Measurements from ENCODE around the gene PNKD.

- TF ChIP-seq CTCF (conservative IDR thresholded peaks at IDR 0.05; ENCODE audit: low read depth, low read length) (no peak), EZH2 (IDR thresholded peaks at IDR 0.05; ENCODE audit: low read length, unreplicated experiment) (no peak)
Measured at GRCh38 chr2:218266316-218266979, 3.9 kb upstream of the PNKD start.
